ENCODE measurements around the gene MADD. TPM values are rescaled to one million over a fixed set of nuclear protein-coding genes. Genes with fewer than 3 reads are reported as not detected.

Gene MADD
- total and polyA plus RNA-seq, 10 of the 15 experiments (the other 5 are each of a cell fraction or from before 2014, with no cell fraction given) = 0.47 to 35.4 (median 17.6) TPM

- no peak for ATAC-seq
- Histone ChIP-seq H3K9me3 (replicated peaks; ENCODE audit: control insufficient read depth, insufficient read depth, low read length) (no peaks in the 10 kb centered on the region), H3K4me1 (ENCODE audit: control insufficient read depth, insufficient read depth, low read length) (no peaks in the 10 kb centered on the region), H3K27ac (ENCODE audit: control insufficient read depth, insufficient read depth) (no peak overlapping the region), H4K20me1 (ENCODE audit: control insufficient read depth, insufficient read depth) (no peaks in the 10 kb centered on the region), H2AFZ (ENCODE audit: control insufficient read depth, low read depth, low read length) (no peak overlapping the region), H3K4me2 (ENCODE audit: control insufficient read depth, insufficient read depth) (no peak overlapping the region), H3K36me3 (ENCODE audit: control insufficient read depth in 2 of 2, insufficient read depth in 2 of 2, low read length in 1 of 2) (peaks cover 2 to 23% of the 10 kb centered on the region in 2 experiments; a peak in 3 of 4 replicates), H3K27me3 (replicated peaks in 1 of 2; ENCODE audit: control insufficient read depth in 2 of 2, insufficient read depth in 2 of 2, low read length in 1 of 2) (no peaks in the 10 kb centered on the region), H3K9ac (ENCODE audit: control insufficient read depth, insufficient read depth, low read length) (no peak overlapping the region), H3K79me2 (ENCODE audit: control insufficient read depth, insufficient read depth, low read length) (no peaks in the 10 kb centered on the region), H3K4me3 (no peak overlapping the region)
- FAIRE-seq = no peak
- no TSS peak for BruUV-seq (replicated peaks)
- in situ Hi-C loops (cut with MboI) = no loop called here
- TF ChIP-seq STAT1 (conservative IDR thresholded peaks at IDR 0.05) = no peak
- no peak for TF ChIP-seq FOS (IDR thresholded peaks at IDR 0.05; ENCODE audit: borderline replicate concordance, extremely low read depth, insufficient read length)
- TF ChIP-seq BRCA1 (IDR thresholded peaks at IDR 0.05; ENCODE audit: low read depth, low read length) = no peak
- TF ChIP-seq PRDM15 (CRISPR knock-in tag; IDR thresholded peaks at IDR 0.05) = no peak
- TF ChIP-seq EZH2 (IDR thresholded peaks at IDR 0.05; ENCODE audit: borderline replicate concordance, control insufficient read depth, low read depth, low read length) = no peak
- TF ChIP-seq ZNF687 (IDR thresholded peaks at IDR 0.05) = no peak
- no peak for TF ChIP-seq RFX5 (IDR thresholded peaks at IDR 0.05; ENCODE audit: low read depth, low read length)
- no peak for TF ChIP-seq JUND (IDR thresholded peaks at IDR 0.05; ENCODE audit: low read depth, low read length)
- TF ChIP-seq HDAC2 (IDR thresholded peaks at IDR 0.05) = no peak
- no peak for TF ChIP-seq CBFB (IDR thresholded peaks at IDR 0.05; ENCODE audit: low read depth)
- no peak for TF ChIP-seq YY1 (IDR thresholded peaks at IDR 0.05; ENCODE audit: low read depth, low read length)
- TF ChIP-seq SMAD5 (IDR thresholded peaks at IDR 0.05; ENCODE audit: low read depth) = no peak
- TF ChIP-seq POLR2AphosphoS2 (IDR thresholded peaks at IDR 0.05; ENCODE audit: low read depth, low read length) = no peak
- no peak for TF ChIP-seq EP300 (IDR thresholded peaks at IDR 0.05; ENCODE audit: borderline replicate concordance in 1 of 2, control insufficient read depth in 1 of 2, low read depth in 2 of 2, low read length in 2 of 2)
- TF ChIP-seq DPF2 (IDR thresholded peaks at IDR 0.05) = no peak
- no peak for TF ChIP-seq ZBED1 (IDR thresholded peaks at IDR 0.05; ENCODE audit: borderline replicate concordance)
- DNase-seq (ENCODE audit: low read depth, low spot score) = no peak
- SMC1A ChIA-PET (ENCODE audit: uncharacterized antibody, unreplicated experiment) = interaction anchor here (1.1 kb wide), 1 partner anchor 9 kb away, joined by 3 read pairs; no protein-coding TSS in a partner anchor
- RAD21 ChIA-PET (ENCODE audit: unreplicated experiment) = no interaction called here
- CTCF ChIA-PET = interaction anchor here (0.6 kb wide), 1 partner anchor 172 kb away, joined by 4 read pairs; no protein-coding TSS in a partner anchor
- POLR2A ChIA-PET = no interaction called here
- intact Hi-C loops (cut with micrococcal nuclease; ENCODE audit: unreplicated experiment) = no loop called here
- 67% methylated on average over 2 of the region's 2 CpGs for WGBS (ENCODE audit: insufficient coverage, insufficient replicate concordance, low lambda C conversion rate, missing lambda C conversion rate)
These were observed 48.2 kb downstream of the MADD start for GRCh38 chr11:47318166-47318565.

Measured in GM12878 (cell line).